Amygdala (tissue), 56 donors: ENCODE data around the gene ZMYND8.
"Not testable (repeated sequence)": the region's sequence is repeated elsewhere in the genome, so short reads cannot be mapped to it uniquely, and the experiment has no call there.

Experiments used
- DNase-seq, 56 donors: peaks; one replicate each; lab custom pipeline; 2025; lab: John Stamatoyannopoulos, UW

ZMYND8 gene

DNA sequence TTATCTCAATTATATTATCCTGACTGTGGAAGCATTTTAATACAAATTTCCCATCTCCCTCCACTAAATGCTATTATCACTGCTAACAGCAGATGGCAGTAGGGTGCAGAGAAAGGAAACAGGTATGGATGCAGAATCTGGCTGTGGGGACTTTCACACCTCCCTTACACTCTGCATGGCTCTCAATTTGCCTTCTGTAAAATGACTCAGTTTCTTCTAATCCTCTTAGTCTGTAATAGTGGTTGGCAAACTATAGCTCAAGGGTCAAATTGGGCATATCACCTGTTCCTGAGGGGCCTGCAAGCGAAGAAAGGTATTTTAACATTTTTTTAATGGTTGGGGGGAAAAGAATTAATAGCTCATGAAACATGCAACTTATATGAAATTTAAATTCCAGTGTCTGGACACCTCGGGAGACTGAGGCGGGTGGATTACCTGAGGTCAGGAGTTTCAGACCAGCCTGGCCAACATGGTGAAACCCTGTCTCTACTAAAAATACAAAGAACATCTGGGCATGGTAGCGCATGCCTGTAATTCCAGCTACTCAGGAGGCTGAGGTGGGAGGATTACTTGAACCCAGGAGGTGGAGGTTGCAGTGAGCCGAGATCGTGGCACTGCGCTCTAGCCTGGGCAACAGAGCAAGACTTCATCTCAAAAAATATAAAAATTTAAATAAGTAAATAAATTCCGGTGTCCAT lies 83.5 kb downstream of the ZMYND8 start:
- peak in 22 of 56 donors; percentile 9 to 70 (median 26) for DNase-seq

DNA sequence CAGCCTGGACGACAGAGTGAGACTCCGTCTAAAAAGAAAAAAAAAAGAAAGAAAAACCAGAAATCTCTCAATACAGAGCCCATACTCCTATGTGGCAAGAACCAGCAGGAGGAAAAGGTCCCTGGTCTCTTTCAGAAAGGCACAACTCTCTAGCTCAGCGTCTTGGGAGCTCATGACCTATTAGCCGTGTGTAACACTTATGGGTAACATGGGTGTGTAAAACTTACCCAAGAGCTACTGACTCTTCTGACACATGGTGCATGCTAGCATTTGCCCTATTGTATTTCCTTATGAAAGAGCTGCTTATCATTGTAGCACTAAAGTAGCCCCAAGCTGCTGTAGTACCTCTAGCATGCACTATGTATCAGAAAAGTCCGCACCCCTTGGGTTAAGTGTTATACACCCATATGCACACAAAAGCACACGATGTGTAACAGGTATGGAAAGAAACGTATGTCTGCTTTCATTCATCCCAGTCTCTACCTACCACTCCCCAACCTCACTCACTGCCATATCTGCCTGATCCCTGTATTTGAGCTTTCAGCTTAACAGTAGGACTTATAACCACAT lies 85.4 kb downstream of the ZMYND8 start:
- no peak for DNase-seq

DNA sequence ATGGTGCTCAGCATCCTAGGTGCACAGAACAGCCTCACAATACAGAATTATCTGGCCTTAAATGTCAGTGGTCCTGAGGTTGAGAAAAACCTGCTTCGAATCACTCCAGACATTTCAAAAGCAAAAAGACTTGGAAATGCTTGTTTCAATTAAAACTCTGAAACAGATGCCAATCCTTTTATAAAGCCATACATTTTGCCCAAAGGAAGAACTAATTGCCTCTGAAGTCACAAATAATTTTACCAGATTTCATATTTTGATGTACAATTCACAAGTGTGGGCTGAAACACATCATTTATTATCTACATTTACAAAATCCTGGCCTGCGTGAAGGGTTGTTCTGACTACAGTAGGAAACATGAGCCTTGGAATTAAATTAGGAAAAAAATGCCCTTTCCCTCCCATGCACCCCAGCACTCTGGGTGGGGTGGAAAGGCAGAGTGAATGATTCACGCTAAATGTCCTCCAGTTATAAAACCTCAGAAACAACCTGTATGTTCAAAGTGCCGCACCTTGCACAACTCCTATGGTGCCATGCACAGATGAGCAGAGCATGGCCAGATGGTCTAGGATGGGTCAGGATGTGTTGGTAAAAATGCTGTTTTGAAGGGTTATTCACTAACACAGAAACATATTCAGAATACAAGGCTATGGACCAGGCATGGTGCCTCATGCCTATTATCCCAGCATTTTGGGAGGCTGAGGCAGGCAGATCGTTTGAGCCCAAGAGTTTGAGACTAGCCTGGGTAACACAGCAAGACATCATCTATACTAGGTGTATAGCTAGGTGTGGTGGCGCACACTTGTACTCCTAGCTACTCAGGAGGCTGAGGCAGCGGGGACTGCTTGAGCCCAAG lies 87.0 kb downstream of the ZMYND8 start:
- DNase-seq: no peak

DNA sequence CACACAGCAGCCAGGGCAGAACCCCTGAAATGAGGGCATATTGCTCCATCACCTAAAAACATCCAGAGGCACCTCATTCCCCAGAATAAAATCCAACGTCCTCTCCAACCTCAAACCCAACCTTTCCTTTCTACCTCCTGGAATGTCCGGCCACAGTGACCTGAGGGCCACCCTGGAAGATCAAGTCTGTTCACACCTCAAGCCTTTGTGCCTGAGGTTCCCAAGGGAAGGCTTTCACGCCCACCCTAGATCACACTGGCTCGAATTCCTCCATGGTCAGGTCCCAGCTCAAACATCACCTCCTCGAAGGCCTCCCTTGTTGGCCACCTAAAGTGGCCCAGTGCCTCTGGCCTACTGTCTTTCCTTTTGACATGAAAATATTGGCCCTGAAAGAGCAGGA lies 88.9 kb downstream of the ZMYND8 start:
- DNase-seq: no peak

DNA sequence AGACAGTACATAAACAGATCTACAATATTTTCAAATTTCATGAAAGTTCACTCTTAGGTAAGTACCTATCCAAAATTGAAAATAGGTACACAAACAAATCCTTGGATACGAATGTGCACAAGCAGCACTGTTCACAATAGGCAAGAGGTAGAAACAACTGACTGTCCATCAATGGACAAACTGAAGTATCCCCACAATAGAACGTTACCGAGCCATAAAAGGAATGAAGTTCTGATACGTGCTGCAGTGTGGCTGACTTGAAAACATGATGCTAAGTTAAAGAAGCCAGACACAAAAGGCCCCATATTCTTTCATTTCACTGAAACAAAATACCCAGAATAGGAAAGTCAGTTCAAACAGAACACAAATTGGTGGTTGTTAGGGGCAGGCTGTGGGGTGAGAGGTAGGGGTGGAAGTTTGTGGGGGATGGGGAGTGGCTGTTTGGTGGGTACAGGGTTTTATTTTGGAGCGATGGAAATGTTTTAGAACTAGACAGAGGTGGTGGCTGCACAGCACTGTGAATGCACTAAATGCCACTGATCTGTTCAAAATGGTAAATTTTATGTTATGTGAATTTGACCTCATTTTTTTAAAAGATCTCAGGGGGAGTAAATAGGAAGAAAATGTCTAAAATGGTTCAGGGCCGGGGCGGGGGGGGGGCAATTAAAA lies 89.5 kb downstream of the ZMYND8 start:
- DNase-seq: no peak

DNA sequence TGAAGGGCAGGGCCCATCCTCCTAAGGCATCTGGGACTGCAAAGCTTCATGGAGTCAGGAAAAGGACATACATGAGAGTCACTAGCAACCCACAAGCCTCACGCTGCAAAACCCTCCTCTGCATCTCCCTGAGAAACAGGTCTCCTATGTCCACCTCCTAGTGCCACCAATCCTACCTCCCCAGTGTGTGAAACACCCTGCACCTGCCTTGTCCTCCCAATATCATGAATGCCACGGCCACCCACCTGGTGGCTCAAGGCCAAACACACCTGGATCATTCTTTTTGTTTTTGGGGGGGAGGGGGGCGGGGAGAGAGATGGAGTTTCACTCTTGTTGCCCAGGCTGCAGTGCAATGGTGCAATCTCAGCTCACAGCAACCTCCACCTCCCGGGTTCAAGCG lies 90.5 kb downstream of the ZMYND8 start:
- DNase-seq: no peak

DNA sequence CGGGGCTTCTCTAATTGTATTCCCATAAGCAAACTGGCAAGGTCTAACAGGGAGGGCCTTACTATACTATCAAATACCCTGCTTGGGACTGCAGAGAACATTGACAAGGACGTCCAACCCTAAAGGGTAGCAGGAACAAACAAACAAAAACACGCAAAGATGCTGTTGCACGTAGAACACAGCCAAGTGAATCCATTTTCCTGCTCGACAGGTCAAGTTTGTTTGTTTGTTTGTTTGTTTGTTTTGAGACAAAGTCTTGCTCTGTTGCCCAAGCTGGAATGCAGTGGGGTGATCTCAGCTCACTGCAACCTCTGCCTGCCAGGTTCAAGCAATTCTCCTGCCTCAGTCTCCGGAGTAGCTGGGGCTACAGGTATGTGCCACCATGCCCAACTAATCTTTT lies 91.3 kb downstream of the ZMYND8 start:
- DNase-seq: no peak

DNA sequence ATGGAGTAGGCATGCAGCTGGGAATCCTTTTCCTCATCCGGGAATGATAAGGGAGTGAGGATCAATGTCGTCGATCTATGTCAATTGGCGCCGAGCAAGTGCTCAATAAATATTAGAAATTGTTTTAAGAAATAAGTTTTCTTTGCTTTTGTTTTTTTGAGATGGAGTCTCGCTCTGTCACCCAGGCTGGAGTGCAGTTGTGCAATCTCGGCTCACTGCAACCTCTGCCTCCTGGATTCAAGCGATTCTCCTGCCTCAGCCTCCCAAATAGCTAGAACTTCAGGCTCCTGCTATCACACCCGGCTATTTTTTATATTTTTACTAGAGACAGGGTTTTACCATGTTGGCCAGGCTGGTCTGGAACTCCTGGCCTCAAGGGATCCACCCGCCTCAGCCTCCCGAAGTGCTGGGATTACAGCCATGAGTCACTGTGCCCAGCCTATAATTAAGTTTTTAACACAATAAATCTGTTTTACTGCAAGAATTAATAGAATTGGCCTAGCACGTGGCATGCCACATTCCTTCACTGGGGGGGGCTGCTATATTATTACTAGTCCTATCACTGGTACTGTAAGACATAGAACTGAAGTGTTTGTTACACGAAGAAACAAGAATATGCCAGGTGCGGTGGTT lies 92.2 kb downstream of the ZMYND8 start:
- not testable (repeated sequence) for DNase-seq

DNA sequence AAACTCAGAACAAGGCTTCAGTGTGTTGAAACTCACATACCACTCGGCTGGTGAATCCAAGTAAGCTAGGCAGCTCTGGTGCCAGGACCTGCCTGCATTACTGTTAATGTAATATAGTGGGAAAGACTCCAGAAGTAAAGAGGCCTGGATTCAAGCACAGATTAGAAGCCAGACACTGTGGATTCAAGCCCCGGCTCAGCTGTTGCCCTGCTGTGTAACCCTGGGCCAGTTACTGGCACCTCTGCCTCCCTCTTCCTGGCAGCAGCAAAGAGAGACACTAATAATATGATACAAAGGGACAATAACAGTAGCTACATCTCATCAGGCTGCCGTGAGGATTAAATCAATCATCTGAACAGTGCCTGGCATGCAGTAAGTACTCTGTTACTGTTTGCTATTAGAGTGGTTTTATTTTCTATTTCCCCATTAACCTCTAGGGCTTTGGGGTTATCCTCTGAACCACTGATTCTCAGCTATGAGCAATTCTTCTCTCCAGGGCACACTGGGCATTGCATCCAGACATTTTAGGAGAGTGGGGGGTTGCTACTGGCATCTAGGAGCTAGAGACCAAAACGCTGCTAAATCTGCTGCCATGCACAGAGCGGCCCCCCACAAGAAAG lies 92.9 kb downstream of the ZMYND8 start:
- DNase-seq: peak in 4 of 56 donors; percentile 2 to 14 (median 10)

DNA sequence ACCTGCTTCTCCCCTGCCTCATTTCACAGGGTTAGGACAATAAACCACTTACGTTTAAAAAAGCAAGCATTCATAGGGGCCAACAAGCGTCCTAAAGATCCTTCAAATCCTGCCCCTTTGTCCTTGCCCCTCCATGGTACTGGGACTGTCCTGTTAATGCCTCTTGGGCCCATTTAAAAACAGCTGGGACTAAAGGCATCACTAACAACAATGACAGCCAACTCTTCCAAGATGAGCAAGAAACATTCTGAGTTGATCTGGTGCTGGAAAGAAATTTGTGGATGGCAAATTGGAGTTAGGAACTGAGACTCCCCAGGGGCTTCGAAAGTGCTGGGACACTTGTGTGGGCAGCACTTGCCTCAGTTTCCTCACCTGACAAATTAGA lies 93.4 kb downstream of the ZMYND8 start:
- DNase-seq: no peak

DNA sequence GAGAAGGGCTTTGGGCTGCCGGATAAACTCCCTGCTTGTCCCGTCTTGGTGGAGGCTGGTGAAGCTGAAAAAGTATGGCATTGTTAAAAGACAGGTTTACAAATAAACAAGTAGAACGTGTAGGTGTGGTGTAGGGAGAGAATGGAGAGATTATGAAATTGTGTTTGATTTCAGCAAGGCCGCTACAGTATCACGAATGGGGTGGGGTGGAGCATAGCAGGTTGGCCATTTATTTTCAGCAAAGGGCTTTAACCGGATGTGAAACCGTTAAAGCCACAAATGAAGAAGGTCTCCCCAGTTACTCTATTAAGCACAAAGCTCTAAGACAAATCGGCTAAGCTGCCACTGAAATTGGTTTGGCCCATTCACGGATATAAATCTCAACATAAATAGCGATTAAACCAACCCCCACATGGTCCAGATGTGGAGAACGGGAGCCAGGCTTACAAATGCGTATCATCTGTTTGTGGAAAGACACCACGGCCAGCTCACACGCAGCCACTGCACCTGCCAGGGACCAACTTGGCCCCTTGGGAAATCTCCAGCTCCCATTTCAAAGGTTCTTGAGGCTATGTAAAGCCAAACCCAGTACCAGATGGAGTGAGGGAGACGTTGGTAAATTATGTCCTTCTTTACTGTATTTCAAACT lies 94.0 kb downstream of the ZMYND8 start:
- DNase-seq: no peak

DNA sequence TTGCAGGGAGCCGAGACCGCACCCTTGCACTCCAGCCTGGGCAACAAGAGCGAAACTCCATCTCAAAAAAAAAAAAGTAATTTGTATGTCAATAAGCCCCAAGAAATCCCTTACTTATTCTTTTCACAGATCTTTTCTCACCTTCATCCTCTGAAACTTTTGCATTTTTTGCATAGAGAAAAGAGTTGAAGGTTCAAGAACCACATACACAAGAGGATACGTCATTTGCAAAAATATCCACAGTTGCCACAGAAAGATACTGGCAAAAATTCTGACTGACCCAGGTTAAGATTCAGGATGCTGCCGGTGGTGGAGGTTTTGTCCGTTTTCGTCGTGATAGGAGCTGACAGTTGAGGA lies 94.5 kb downstream of the ZMYND8 start:
- DNase-seq: no peak

DNA sequence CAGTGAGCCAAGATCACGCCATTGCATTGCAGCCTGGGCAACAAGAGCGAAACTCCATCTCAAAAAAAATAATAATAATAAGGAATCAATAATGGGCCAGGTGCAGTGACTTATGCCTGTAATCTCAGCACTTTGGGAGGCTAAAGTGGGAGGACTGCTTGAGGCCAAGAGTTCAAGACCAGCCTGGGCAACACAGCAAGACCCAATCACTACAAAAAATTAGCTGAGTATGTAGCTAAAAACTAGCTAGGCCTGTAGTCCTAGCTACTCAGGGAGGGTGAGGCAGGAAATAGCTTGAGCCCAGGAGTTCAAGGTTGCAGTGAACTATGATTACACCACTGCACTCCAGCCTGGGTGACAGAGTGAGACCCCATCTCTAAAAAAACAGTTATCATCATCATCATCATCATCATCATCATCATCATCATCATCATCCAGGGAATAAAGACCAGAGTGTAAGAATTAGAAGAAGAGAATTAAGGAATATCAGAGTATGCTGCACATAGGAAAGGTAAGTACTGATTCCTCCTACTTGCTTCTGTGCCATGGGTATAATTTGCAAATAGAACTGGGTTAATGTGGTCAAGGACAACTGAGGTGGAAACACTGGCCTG lies 95.2 kb downstream of the ZMYND8 start:
- not testable (repeated sequence) for DNase-seq

DNA sequence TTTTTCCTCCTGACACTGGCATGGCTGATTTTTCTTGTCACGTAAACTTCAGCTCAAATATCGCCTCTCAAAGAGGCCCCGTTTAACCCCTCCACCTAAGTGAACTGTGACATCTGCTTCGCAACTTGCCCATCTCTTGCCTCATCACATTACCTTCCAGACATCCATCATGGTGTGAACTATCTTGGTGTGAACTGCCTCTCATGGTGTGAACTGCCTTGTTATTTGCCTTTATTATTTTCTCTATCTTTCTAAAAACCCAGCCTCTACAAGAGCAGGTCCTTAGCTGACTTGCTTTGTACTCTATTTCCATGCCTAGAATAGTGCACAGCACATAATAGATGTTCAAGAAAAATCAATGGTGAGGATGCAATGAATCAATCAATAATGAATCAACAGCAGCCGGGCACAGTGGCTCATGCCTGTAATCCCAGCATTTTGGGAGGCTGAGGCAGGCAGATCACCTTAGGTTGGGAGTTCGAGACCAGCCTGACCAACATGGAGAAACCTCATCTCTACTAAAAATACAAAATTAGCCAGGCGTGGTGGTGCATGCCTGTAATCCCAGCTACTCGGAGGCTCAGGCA lies 95.9 kb downstream of the ZMYND8 start:
- DNase-seq: not testable (repeated sequence)

DNA sequence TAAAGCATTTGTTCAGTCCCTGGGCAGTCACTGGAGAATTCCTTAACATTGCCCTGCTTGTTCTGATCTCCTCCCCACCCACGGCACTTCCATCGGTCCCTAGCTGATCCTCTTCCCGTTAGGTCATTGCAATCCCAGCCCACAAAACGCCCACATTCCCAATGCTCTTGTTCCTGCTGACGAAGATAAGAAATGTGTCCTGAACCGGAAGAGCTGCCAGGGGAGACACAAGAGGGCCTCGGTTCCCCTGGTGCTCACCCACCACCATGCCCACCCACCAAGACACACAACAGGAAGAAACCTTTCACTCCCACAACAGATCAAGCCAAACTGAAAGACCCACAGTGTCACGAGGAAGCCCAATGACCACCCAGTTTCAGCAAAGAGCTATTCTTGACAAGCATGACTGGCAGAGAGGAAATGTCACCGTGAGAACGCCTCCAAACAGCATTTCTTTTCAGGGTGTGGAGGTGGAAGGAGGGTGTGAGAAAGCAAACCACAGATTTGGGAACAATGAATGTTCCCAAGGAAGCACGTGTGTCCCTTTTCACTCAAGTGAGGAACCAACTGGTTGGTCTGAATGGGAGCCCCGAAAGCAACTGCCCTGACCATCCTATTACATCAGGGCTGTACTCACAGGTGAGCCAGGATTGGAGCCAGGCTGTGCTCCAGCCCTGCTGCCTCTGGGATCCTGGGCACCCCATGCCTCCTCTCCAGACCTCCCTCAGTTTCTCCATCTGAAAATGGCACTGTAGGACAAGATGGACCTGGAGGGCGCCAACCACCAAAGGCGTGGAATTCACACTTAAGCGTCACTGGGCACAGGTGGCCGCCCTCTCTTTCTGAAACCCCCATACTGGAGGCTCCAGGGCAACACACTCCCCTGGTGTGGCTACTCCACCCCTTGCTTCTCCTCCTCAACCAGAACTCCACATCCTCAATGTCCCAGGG lies 97.5 kb downstream of the ZMYND8 start:
- DNase-seq: peak in 6 of 56 donors; percentile 18 to 71 (median 40)

DNA sequence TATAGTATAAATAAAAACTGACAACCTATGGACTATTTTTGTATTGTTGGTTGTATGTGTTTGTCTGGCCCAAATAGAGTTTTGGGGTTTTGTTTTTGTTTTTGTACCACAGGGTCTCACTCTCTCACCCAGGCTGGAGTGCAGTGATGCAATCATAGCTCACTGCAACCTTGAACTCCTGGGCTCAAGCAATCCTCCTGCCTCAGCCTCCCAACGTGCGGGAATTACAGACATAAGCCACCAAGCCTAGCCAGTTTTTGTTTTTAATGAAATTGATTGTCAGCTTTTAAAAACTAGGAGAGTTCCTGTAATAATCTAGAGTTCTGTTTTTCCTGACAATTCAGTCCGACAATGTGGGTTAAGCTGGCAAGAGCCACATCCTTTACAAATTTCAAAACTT lies 98.7 kb downstream of the ZMYND8 start:
- no peak for DNase-seq

DNA sequence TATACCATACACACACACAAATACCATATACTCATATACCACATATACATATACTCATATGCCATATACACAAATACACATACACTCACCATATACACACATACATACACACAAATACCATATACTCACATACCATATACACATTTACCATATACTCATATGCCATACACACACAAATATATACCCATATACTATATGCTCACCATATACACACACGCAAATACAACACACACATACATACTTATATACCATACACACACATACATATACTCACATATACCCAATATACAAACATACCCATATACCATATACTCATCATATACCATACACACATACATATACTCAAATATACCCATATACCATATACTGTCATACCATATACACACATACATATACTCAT lies 99.2 kb downstream of the ZMYND8 start:
- DNase-seq: no peak
